HepG2 (cell line): ENCODE data around the gene PTPN20. TPM values are rescaled to one million over a fixed set of nuclear protein-coding genes. Genes with fewer than 3 reads are reported as not detected.

Source experiments
- ATAC-seq: fragments of 200-7000 bp; cut with Tn5 transposase; 3 replicates; pipeline ENCODE4 v1.9.1; 2020; ENCODE audit warnings: mild to moderate bottlenecking, moderate library complexity
- BruUV-seq: library from RNA; stranded (reverse); fragments of 400-500 nt; replicated peaks from 2 replicates; lab custom pipeline; 2021; lab: Mats Ljungman, UMichigan
- CTCF ChIA-PET: fragments of 300-600 bp; formaldehyde crosslinking; extraction: SDS; loops from one replicate; lab custom pipeline; 2021; ENCODE audit warnings: low total read pairs, inconsistent platforms, low intra/inter-chr PET ratio; lab: Yijun Ruan, JAX
- POLR2A ChIA-PET: fragments of 350-600 bp; sonication (Branson Sonifier 250); formaldehyde crosslinking; loops from one replicate; lab custom pipeline; 2020; ENCODE audit warnings: antibody characterized with exemption, inconsistent platforms; lab: Yijun Ruan, JAX
- DNase-seq: peaks from one replicate; pipeline ENCODE4 v3.0.0-alpha.2; 2015; ENCODE audit warnings: low spot score
- FAIRE-seq: peaks from 3 replicates; lab custom pipeline; 2011; peaks lifted over from hg19 to GRCh38; lab: Jason Lieb, UNC
- H2AFZ ChIP-seq: one replicate; pipeline ENCODE4 v1.6.1; 2011; ENCODE audit warnings: low read length, inconsistent platforms
- H3K27ac ChIP-seq: fragments of 300-600 bp; 3 replicates; pipeline ENCODE4 v1.8.0; 2011; ENCODE audit warnings: mixed run types, mild to moderate bottlenecking, mixed read lengths, low read length, inconsistent platforms; ENCODE audit not compliant: insufficient read depth; ENCODE audit errors: extremely low read length
- H3K27me3 ChIP-seq, 2 experiments: fragments of 200-600 bp in 1 of 2; 2 replicates in 1 of 2; 3 replicates in 1 of 2; pipeline versions ENCODE4 v1.6.0 to v1.8.0; 2011; ENCODE audit warnings: low read length in 2 of 2, mild to moderate bottlenecking in 2 of 2, moderate library complexity in 2 of 2, inconsistent platforms in 1 of 2; ENCODE audit not compliant: insufficient read depth in 2 of 2, control insufficient read depth in 1 of 2
- H3K36me3 ChIP-seq, 2 experiments: fragments of 200-600 bp in 1 of 2; replicated peaks in 1 of 2; 2 replicates in 1 of 2; 3 replicates in 1 of 2; pipeline versions ENCODE4 v1.5.1 to v1.8.0; 2011; ENCODE audit warnings: low read length in 2 of 2, inconsistent platforms in 1 of 2; ENCODE audit not compliant: insufficient read depth in 2 of 2, control insufficient read depth in 1 of 2
- H3K4me1 ChIP-seq: 2 replicates; pipeline ENCODE4 v1.5.1; 2012; ENCODE audit warnings: low read length, inconsistent platforms; ENCODE audit not compliant: insufficient read depth
- H3K4me2 ChIP-seq: 2 replicates; pipeline ENCODE4 v1.6.0; 2011; ENCODE audit warnings: low read depth, low read length, inconsistent platforms
- H3K4me3 ChIP-seq, 3 experiments: fragments of 200-600 bp in 1 of 3; sonication (generic), shearing (Covaris generic) in 1 of 3; replicated peaks in 1 of 3; 2 replicates each; pipeline ENCODE4 v1.5.1; 2011 to 2016; ENCODE audit warnings: low read length in 3 of 3, inconsistent platforms in 2 of 3, low read depth in 2 of 3, mild to moderate bottlenecking in 2 of 3, control low read depth in 1 of 3, mixed read lengths in 1 of 3; ENCODE audit not compliant: insufficient read depth in 1 of 3
- H3K79me2 ChIP-seq: one replicate; pipeline ENCODE4 v1.6.1; 2011; ENCODE audit warnings: low read length, inconsistent platforms; ENCODE audit not compliant: insufficient read depth
- H3K9ac ChIP-seq: 2 replicates; pipeline ENCODE4 v1.6.0; 2011; ENCODE audit warnings: mild to moderate bottlenecking, low read depth, low read length, inconsistent platforms; ENCODE audit not compliant: insufficient read depth
- H3K9me3 ChIP-seq: 2 replicates; pipeline ENCODE4 v1.5.1; 2012; ENCODE audit warnings: mild to moderate bottlenecking, low read length
- H4K20me1 ChIP-seq: 2 replicates; pipeline ENCODE4 v1.6.0; 2011; ENCODE audit warnings: inconsistent platforms, mild to moderate bottlenecking, low read length, moderate library complexity; ENCODE audit not compliant: insufficient read depth
- CEBPG ChIP-seq: IDR thresholded peaks from 2 replicates; pipeline ENCODE4 v1.6.1; 2016
- GATAD2A ChIP-seq: IDR thresholded peaks from 2 replicates; pipeline ENCODE4 v1.6.1; 2016
- KMT2B ChIP-seq: IDR thresholded peaks from 2 replicates; pipeline ENCODE4 v1.6.1; 2016; ENCODE audit warnings: missing genetic modification reagents, missing compliant biosample characterization
- MLLT10 ChIP-seq: sonication (generic); formaldehyde crosslinking; IDR thresholded peaks from 2 replicates; pipeline ENCODE4 v1.4.0; 2020; ENCODE audit warnings: missing genetic modification reagents
- MZF1 ChIP-seq: sonication (generic); formaldehyde crosslinking; IDR thresholded peaks from 2 replicates; pipeline ENCODE4 v1.8.1; 2023; ENCODE audit warnings: mild to moderate bottlenecking, missing genetic modification reagents, borderline replicate concordance
- NCOA1 ChIP-seq: sonication (generic); formaldehyde crosslinking; IDR thresholded peaks from 2 replicates; pipeline ENCODE4 v1.9.0; 2021; ENCODE audit warnings: missing genetic modification reagents
- PRMT3 ChIP-seq: sonication (generic); formaldehyde crosslinking; IDR thresholded peaks from 2 replicates; pipeline ENCODE4 v1.8.1; 2022; ENCODE audit warnings: low read depth, mild to moderate bottlenecking, moderate library complexity, missing genetic modification reagents, borderline replicate concordance
- REXO4 ChIP-seq: sonication (generic); formaldehyde crosslinking; IDR thresholded peaks from 2 replicates; pipeline ENCODE4 v1.8.0; 2022; ENCODE audit warnings: missing genetic modification reagents, mild to moderate bottlenecking, borderline replicate concordance
- SRSF9 ChIP-seq: fragments of 200-400 bp; formaldehyde crosslinking; IDR thresholded peaks from 2 replicates; pipeline ENCODE4 v1.6.1; 2018; ENCODE audit warnings: borderline replicate concordance, mild to moderate bottlenecking, low read depth, low read length; ENCODE audit not compliant: insufficient read depth, poor library complexity, severe bottlenecking
- TOE1 ChIP-seq: sonication (generic); formaldehyde crosslinking; IDR thresholded peaks from 2 replicates; pipeline ENCODE4 v1.4.0; 2020; ENCODE audit warnings: mild to moderate bottlenecking, missing genetic modification reagents
- ZBTB46 ChIP-seq: sonication (generic); formaldehyde crosslinking; IDR thresholded peaks from 2 replicates; pipeline ENCODE4 v1.4.0; 2020; ENCODE audit warnings: mild to moderate bottlenecking, missing genetic modification reagents, borderline replicate concordance
- ZNF3 ChIP-seq: IDR thresholded peaks from 2 replicates; pipeline ENCODE4 v1.7.0; 2017; ENCODE audit warnings: inconsistent platforms
- ZNF33A ChIP-seq: sonication (generic); formaldehyde crosslinking; IDR thresholded peaks from 2 replicates; pipeline ENCODE4 v1.5.1; 2020; ENCODE audit warnings: missing genetic modification reagents, mild to moderate bottlenecking, moderate library complexity, borderline replicate concordance
- ZNF639 ChIP-seq: conservative IDR thresholded peaks from 2 replicates; pipeline ENCODE4 v1.6.1; 2018; ENCODE audit warnings: missing genetic modification reagents
- ZNF724P ChIP-seq: sonication (generic); formaldehyde crosslinking; IDR thresholded peaks from 2 replicates; pipeline ENCODE4 v1.8.0; 2022; ENCODE audit warnings: missing genetic modification reagents, borderline replicate concordance
- ZNF761 ChIP-seq: sonication (generic); formaldehyde crosslinking; conservative IDR thresholded peaks from 2 replicates; pipeline ENCODE4 v1.4.0; 2020; ENCODE audit warnings: mild to moderate bottlenecking, missing genetic modification reagents
- ZSCAN29 ChIP-seq: sonication (generic); formaldehyde crosslinking; conservative IDR thresholded peaks from 2 replicates; pipeline ENCODE4 v1.4.0; 2020; ENCODE audit warnings: mild to moderate bottlenecking, missing genetic modification reagents
- WGBS: methylation state at CpG from one replicate; pipeline ENCODE4 v1.1.6; 2017; ENCODE audit warnings: low lambda C conversion rate; 5-methylcytosine and 5-hydroxymethylcytosine counted together
- in situ Hi-C: cut with HindIII; loops from 2 replicates; pipeline ENCODE4 v1.10.0; 2017; ENCODE audit warnings: low pct_unique_long_range_greater_than_20kb; ENCODE audit not compliant: extremely low pct_ligation_motif_present
- intact Hi-C: fragments of 100-400 bp; cut with micrococcal nuclease; formaldehyde crosslinking; loops from one replicate; pipeline ENCODE4 v1.10.0; 2022; ENCODE audit not compliant: unreplicated experiment
- polyA plus RNA-seq, 8 experiments: library from polyadenylated mRNA; depleted of rRNA in 3 of 8; stranded (reverse) in 7 of 8; unstranded in 1 of 8; fragments of >200 nt; fragmentation: Illumina TruSeq in 4 of 8; extraction: Trizol in 4 of 8; gene quantifications; 2 replicates each; pipeline versions ENCODE4 v1.2.1 to v1.2.3, GENCODE V29; 2011 to 2016; ENCODE audit warnings: low read depth in 4 of 8, missing spikeins in 1 of 8, mixed read lengths in 1 of 8; ENCODE audit not compliant: insufficient read depth in 1 of 8
- total RNA-seq, 5 experiments: library from RNA; depleted of rRNA; stranded (reverse); fragments of >200 nt; fragmentation: Illumina TruSeq; extraction: Trizol; gene quantifications; 2 replicates each; pipeline ENCODE4 v1.2.3, GENCODE V29; 2016; ENCODE audit warnings: low read depth in 1 of 5

The PTPN20 gene
- total and polyA plus RNA-seq, 2 of the 13 experiments (the other 11 are each of a cell fraction or from before 2014, with no cell fraction given) = not detected

- FAIRE-seq = no peak
- Histone ChIP-seq H3K4me3 (no peak overlapping the region), H2AFZ (no peak overlapping the region), H3K9me3 (no peaks in the 10 kb centered on the region), H3K27me3 (peaks cover 4 to 17% of the 10 kb centered on the region in 2 experiments; a peak in 3 of 5 replicates), H4K20me1 (no peaks in the 10 kb centered on the region), H3K36me3 (no peaks in the 10 kb centered on the region), H3K9ac (no peak overlapping the region), H3K79me2 (no peaks in the 10 kb centered on the region), H3K27ac (no peak overlapping the region), H3K4me1 (no peaks in the 10 kb centered on the region), H3K4me2 (no peak overlapping the region)
- CTCF ChIA-PET = no interaction called here
- TF ChIP-seq ZNF724P (CRISPR knock-in tag) (no peak), KMT2B (CRISPR knock-in tag) (no peak), GATAD2A (CRISPR knock-in tag) (no peak), ZNF761 (CRISPR knock-in tag) (no peak), TOE1 (CRISPR knock-in tag) (no peak), ZNF3 (CRISPR knock-in tag) (no peak), NCOA1 (no peak), REXO4 (CRISPR knock-in tag) (no peak), ZBTB46 (CRISPR knock-in tag) (no peak), MZF1 (no peak), ZNF33A (CRISPR knock-in tag) (no peak), ZSCAN29 (CRISPR knock-in tag) (no peak), MLLT10 (no peak), PRMT3 (no peak), ZNF639 (CRISPR knock-in tag) (no peak), SRSF9 (no peak), CEBPG (CRISPR knock-in tag) (no peak)
- 0% methylated on average over 3 of the region's 4 CpGs for WGBS
- intact Hi-C loops = no loop called here
- DNase-seq = no peak
- no TSS peak for BruUV-seq
- in situ Hi-C loops = no loop called here
- POLR2A ChIA-PET = no interaction called here
- no peak for ATAC-seq
Observed at GRCh38 chr10:47035819-47036337, 124.7 kb downstream of the PTPN20 start.
